ENCODE results near the gene MEG3. TPM values are rescaled to one million over a fixed set of nuclear protein-coding genes. Genes with fewer than 3 reads are reported as not detected.

Gene MEG3
- total RNA-seq, 1 donor from 2014 or later = 486 TPM

DNA sequence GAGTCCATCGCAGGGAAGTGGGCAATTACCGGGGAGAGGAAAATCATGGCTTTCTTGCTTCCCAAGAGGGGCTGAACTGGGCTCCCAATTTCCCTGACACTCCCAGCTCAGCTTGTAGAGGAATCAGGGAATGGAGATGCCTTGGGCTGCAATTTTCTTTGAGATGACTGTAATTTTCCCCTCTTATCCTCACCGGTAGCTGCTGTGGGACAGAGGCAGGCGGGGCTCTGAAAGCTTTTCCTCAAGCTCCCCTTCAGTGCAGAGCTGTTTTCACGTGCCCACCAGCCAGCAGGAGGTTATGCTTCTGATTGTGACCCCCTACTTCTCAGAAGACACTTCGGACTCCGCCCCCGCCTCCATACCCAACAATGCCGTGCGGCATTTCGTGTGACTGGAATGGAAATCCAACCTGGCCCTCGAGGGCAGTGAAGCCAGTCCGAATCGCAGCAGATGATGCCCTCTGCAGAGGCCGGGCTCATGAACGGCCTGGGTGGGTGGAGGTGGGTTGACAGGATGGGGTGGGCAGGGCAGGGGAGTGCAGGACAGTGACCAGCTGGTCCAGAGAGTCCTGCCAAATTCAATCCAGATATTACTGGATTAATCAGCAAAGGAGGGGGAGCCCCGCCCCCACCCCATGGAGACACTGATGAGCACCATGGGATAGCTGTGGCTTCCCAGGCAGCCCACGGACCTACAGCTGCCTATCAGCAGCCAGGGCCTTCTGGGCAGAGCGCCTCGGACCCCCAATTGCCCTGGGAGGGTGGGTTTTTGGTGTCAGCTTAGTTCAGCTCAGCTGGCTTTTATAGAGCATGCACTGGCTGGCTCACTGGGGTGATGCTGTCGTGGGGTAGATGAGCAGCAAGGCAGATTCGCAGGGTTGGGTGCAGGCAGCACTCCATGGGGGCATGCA lies 40.0 kb downstream of the MEG3 start:
- no peak for DNase-seq

- no peak for DNase-seq
These were observed 41.0 kb downstream of the MEG3 start for GRCh38 chr14:100866666-100867630.

- DNase-seq = no peak
These were observed 41.9 kb downstream of the MEG3 start for GRCh38 chr14:100867631-100868315.

DNA sequence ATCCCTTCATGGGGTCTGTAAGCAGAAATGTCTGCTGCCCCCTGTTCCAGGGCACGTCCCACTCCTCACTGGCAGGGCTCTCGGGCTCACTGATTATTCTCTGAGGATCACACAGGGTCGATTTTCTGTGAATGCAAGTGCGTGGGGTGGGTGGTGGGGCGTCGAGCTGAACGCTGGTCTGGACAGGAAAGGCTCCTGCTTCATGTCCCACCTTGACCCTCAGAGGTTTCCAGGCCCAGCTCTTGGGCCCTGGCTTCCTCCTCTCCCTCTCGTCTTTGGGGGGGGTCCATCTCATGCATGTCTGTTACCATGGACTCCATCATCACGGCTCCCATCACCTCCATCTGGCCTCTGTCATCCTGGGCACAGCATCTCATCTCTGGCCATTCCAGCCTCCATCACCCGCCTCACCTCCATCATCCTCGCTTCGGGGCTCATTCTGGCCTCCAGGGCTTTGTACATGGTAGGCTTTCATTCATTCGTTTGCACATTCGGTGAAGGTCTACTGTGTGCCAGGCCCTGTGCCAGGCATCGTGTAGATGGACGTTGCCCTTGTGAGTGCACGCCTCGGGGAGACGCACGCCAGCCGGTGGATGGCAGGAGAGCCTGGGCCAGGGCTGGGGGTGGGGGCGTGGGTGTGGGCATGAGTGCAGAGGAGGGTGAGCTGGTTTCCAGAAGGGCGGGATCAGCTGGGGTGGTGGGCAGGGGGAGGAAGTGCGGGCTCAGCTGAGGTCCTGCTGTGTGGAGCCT lies 42.9 kb downstream of the MEG3 start:
- DNase-seq = no peak

DNA sequence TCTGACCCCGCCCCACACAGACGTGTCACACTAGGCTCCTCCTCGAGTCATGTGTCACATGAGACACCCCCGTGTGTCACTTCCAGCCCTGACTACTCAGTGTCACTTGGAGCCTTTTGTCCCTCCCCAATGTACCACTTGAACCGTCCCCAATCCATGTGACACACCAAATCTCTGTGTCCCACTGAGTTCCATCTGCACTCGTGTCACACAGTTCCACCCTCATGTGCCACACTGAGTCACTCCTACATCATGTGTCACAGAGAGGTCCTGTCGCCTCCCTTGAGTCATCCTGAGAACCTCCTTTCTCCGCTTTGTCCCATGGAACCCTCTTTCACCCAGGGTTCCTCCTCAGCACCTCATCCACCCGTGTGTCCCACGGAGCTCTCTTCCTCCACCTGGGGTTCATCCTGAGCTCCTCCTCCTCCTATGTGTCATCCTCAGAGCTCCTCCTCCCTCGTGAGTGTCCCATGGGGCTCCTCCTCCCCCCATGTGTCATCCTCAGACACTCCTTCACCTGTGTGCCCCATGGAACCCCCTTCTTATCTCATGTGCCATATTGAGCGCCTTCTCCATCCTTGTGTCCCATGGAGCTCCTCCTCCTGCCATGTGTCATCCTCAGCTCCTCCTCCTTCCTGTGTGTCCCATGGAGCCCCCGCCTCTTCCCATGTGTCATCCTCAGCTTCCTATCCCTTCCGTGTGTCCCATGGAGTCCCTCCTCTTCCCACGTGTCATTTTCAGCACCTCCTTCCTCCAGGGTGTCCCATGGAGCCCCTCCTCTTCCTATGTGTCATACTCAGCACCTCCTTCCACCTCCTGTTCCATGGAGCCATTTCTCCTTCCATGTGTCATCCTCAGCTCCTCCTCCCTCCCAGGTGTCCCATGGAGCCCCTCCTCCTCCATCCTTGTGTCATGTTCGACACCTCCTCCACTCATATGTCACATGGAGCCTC lies 45.6 kb downstream of the MEG3 start:
- no peak for DNase-seq

DNA sequence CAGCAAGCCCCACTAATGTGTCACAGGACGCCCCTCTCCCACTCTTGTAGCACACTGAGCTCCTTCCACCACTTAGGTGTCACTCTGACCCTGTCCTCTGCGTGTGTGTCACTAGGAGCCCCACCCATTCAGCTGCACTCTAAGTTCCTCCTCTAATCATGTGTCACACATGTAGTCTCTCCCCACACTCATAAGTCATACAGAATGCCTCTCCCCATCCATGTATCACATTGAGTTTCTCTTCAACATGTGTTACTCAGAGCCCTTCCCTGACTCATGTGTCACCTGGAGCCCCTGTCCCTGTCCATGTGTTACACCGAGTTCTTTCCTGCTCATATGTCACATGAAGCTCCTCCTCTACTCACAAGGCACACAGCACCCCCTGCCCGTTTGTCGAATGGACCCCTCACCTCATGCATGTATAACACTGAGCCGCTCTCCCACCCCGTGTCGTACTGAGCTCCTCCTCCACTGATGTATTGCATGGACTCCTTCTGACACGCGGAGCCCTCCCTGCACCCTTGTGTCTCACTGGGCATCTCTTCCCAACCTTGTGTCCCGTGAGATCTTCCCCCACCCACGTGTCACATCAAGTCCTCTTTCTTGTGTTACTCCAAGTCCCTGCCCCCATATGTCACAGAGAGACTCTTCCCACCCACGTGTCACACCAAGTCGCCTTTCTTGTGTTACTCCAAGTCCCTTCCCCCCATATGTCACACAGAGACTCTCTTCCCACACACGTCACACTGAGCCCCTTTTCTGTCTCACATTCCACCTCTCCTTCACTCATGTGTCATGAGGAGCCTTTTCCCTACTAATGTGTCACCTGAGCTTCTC lies 46.6 kb downstream of the MEG3 start:
- DNase-seq = peak; percentile 44

- no peak for DNase-seq
These were observed 47.2 kb downstream of the MEG3 start for GRCh38 chr14:100873096-100873482.

GRCh38 chr14:100874051-100874410 lies 48.1 kb downstream of the MEG3 start:
- DNase-seq = no peak

DNA sequence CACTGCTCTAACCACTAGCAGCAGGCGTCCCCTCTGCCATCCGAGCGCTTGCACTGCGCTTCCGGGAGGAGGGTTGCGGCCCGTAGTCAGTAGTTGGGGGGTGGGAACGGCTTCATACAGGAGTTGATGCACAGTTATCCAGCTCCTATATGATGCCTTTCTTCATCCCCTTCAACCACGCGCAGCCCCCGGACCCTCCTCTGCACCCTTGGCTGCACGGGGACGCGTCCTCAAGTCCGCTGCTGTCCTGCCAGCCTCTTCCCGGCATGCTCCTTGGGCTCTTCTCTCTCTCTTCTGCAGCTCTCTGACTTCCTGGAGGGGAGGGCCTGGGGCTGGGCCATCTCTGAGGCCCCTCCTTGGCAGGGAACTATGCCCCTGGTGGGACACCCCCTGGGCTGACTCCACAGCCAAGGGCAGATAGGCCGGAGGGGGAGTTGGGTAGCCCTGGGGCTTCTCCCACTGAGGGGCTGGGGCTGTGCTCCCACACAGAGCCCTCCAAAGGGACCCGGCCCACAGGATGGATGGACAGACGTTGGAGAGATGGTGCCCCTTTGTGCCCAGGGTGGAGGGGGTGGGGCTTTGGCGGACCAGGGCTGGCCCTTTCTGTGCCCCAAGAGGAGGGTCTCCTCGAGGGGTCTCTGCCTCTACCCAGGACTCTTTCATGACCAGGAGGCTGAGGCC lies 48.6 kb downstream of the MEG3 start:
- DNase-seq = no peak

- DNase-seq = no peak
These were observed 49.2 kb downstream of the MEG3 start for GRCh38 chr14:100875126-100875525.

DNA sequence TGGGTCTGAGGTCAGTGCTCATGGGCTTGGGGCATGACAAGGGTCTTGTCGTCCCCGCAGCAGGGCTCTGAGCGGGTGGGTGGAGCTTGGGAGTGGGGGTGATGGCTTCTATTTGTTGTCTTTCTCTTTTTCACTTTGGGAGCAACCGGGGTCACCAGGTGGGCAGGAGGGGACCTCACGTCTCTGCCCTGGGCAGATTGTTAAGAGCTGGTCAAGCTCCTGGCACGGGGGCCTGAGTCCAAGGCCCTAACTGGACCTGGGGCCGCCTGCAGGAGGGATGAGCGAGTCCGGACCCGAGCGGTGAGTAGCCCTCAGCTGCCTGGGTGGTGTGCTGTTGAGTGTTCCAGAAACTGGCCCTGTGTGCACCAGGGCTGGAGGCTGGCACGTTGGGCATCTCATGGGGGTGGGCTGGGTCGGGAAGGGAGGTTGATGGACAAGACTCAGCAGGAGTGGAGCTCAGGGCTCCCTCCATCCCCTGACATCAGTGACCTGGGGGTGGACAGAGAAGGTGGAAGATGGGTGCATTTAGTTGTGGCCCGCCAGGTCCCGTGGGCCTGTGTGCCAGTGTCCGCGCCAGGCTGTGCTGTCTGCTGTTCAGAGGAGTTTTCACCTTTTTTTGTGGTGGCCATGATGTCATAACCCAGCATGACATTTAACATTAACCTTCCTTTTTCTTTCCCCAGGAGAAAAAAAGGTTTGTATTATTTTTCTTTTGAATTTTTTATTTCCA lies 50.1 kb downstream of the MEG3 start:
- no peak for DNase-seq

DNA sequence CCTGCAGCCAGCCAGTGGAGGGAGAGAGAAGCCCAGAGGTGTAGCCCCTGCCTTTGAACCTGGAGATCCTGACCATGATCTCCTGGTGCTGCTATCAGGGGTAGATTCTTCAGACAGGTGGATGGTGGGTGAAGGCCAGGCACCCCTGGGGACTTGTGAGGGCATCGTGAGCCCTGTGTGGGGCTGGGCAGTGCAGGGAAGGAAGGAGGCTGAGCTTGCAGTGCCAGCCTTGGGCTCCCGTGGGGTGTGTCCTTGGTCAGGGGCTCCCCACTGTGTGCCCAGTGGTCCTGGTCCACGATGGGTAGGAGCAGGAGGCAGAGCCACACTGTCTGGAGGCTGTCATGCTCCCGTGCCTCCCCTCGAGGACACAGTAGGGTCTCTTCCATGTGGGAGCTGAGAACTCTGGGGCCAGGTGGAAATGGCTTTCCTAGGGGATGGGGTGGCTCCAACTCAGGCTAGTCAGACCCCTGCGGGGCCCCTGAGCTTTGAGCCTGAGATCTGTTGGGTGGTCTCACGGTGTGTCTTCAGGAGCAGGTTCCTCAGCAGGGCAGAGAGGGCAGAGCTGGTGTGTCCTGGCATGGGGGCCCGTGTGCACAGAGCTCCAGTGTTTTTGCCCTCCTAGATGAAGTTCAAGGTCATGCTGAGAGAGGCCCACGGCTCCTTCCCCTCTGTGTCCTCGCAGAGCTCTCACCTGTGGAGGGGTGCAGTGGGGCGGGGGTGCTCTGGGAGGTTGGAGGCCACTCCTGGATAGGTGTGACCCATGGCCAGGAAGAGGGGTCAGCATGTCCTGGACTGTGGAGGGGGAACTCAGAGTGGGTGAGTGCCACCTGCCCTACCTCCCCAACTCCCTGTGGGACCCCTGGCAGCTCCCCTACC lies 52.6 kb downstream of the MEG3 start:
- no peak for DNase-seq

- no peak for DNase-seq
These were observed 53.3 kb downstream of the MEG3 start for GRCh38 chr14:100879194-100879593.

DNA sequence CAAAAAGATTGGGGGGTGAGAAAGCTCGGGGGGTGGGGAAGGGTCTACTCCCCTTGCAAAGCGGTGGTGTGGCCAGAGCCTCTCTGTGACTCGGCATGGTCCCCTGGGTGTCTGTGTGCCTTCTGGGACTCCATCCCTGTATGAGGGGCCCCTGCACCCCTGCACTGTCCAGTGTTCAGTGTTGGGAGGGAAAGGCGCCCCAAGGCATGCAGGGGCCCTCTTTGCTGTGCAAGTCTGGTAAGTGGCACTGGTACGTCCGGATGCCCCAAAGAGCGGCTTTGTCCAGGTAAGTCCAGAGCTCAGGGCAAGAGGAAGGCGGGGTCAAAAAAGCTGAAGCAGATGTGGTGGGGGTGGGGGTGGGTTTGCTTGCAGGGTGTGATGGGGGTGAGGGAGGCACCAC lies 53.9 kb downstream of the MEG3 start:
- DNase-seq = no peak

DNA sequence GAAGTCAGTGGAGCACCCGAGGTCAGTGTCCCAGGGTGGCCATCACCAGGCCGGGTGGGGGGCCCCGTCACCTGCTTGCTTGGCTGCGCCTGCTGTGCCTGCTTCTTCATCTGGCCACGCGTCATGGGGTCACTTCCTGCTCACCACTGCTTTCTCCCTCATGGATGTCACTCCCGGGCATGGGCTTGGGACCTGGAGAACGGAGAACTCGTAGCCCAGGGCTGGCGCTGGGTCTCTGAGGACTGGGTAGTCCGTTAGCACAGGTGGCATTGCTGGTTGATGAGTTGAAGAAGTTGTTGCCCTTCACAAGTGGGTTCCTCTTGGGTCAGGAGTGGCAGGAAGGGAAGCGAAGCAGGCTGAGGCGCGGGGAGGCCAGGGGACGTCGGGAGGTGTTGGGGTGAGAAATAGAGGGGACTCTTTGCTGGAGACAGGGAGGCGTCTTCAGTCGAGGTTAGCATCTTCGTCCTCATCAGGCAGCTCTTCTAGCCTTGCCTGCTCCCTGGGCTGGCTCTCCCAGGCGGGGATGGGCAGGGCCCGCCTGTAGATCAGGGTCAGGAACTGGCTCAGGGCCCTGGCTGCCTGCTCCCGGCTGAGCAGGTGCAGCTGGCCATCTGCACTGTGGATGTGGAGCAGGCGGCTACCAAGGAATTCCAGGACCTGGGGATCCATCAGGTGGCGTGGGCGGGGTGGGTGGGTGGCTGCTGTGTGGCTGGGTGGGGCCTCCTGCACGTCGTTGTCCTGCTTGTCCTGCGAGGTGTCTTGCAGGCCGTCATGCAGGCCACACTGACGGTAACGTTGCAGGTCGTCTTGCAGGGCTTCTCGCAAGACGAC lies 54.6 kb downstream of the MEG3 start:
- no peak for DNase-seq

All from skin of body (tissue), 2 donors.